Liver (tissue), 9 donors: ENCODE results near the gene DHRSX. TPM values are rescaled to one million over a fixed set of nuclear protein-coding genes. Genes with fewer than 3 reads are reported as not detected.

Experiments
- DNase-seq: peaks from one replicate; pipeline ENCODE4 v3.0.0-alpha.2; 2017; ENCODE audit warnings: low spot score
- H3K27ac ChIP-seq, 2 donors: one replicate each; pipeline ENCODE4 v1.7.0; 2013; ENCODE audit warnings: inconsistent platforms in 2 of 2, low read length in 2 of 2, control low read depth in 1 of 2, low read depth in 1 of 2, mild to moderate bottlenecking in 1 of 2
- H3K27me3 ChIP-seq, 4 donors: one replicate each; pipeline versions ENCODE4 v1.6.1 to v1.7.0; 2013; ENCODE audit warnings: low read length in 3 of 4, inconsistent platforms in 1 of 4, mild to moderate bottlenecking in 1 of 4, moderate library complexity in 1 of 4; ENCODE audit not compliant: control insufficient read depth in 4 of 4, insufficient read depth in 4 of 4
- H3K36me3 ChIP-seq, 4 donors: one replicate each; pipeline versions ENCODE4 v1.6.1 to v1.7.0; 2013; ENCODE audit warnings: low read length in 3 of 4, mild to moderate bottlenecking in 3 of 4, low read depth in 1 of 4, moderate library complexity in 1 of 4; ENCODE audit not compliant: control insufficient read depth in 4 of 4, insufficient read depth in 3 of 4
- H3K4me1 ChIP-seq, 4 donors: one replicate each; pipeline versions ENCODE4 v1.6.1 to v1.7.0; 2013; ENCODE audit warnings: low read length in 3 of 4, mild to moderate bottlenecking in 3 of 4, moderate library complexity in 1 of 4; ENCODE audit not compliant: control insufficient read depth in 4 of 4, insufficient read depth in 4 of 4
- H3K4me3 ChIP-seq, 3 donors: one replicate each; pipeline versions ENCODE4 v1.6.1 to v1.7.0; 2013; ENCODE audit warnings: low read length in 3 of 3, control low read depth in 1 of 3, low read depth in 1 of 3, mild to moderate bottlenecking in 1 of 3
- H3K9ac ChIP-seq, 2 donors: one replicate each; pipeline ENCODE4 v1.7.0; 2013; ENCODE audit warnings: low read length in 2 of 2, mild to moderate bottlenecking in 2 of 2, moderate library complexity in 2 of 2, control low read depth in 1 of 2, low read depth in 1 of 2
- H3K9me3 ChIP-seq, 4 donors: one replicate each; pipeline versions ENCODE4 v1.6.1 to v1.7.0; 2013; ENCODE audit warnings: low read length in 3 of 4; ENCODE audit not compliant: control insufficient read depth in 4 of 4
- EGR1 ChIP-seq, 2 donors: IDR thresholded peaks; 2 replicates each; pipeline ENCODE4 v1.6.1; 2016 to 2018; ENCODE audit warnings: antibody characterized with exemption in 2 of 2, low read depth in 2 of 2
- GABPA ChIP-seq, 2 donors: IDR thresholded peaks in 1 of 2; conservative IDR thresholded peaks in 1 of 2; 2 replicates each; pipeline ENCODE4 v1.6.1; 2016; ENCODE audit warnings: antibody characterized with exemption in 2 of 2, mild to moderate bottlenecking in 1 of 2, moderate library complexity in 1 of 2
- HNF4A ChIP-seq, 2 donors: conservative IDR thresholded peaks; 2 replicates each; pipeline ENCODE4 v1.6.1; 2016; ENCODE audit warnings: antibody characterized with exemption in 2 of 2, mild to moderate bottlenecking in 2 of 2
- HNF4G ChIP-seq: IDR thresholded peaks from 2 replicates; pipeline ENCODE4 v1.6.1; 2016; ENCODE audit warnings: antibody characterized with exemption
- JUND ChIP-seq, 2 donors: IDR thresholded peaks; 2 replicates each; pipeline ENCODE4 v1.6.1; 2016; ENCODE audit warnings: antibody characterized with exemption in 2 of 2
- MAX ChIP-seq: IDR thresholded peaks from 2 replicates; pipeline ENCODE4 v1.6.1; 2016; ENCODE audit warnings: antibody characterized with exemption
- NR2F2 ChIP-seq: IDR thresholded peaks from 2 replicates; pipeline ENCODE4 v1.6.1; 2016; ENCODE audit warnings: antibody characterized with exemption
- RAD21 ChIP-seq, 2 donors: IDR thresholded peaks; 2 replicates each; pipeline ENCODE4 v1.6.1; 2016; ENCODE audit warnings: antibody characterized with exemption in 2 of 2, mild to moderate bottlenecking in 2 of 2
- REST ChIP-seq: IDR thresholded peaks from 2 replicates; pipeline ENCODE4 v1.6.1; 2016; ENCODE audit warnings: antibody characterized with exemption, mild to moderate bottlenecking
- RXRA ChIP-seq, 2 donors: IDR thresholded peaks; 2 replicates each; pipeline ENCODE4 v1.6.1; 2017 to 2018; ENCODE audit warnings: antibody characterized with exemption in 2 of 2, mild to moderate bottlenecking in 1 of 2
- SP1 ChIP-seq: IDR thresholded peaks from 2 replicates; pipeline ENCODE4 v1.6.1; 2018; ENCODE audit warnings: antibody characterized with exemption, mild to moderate bottlenecking
- TAF1 ChIP-seq: conservative IDR thresholded peaks from 2 replicates; pipeline ENCODE4 v1.6.1; 2016; ENCODE audit warnings: antibody characterized with exemption, mild to moderate bottlenecking
- WGBS: extraction: QIAGEN DNeasy Blood & Tissue Kit; methylation state at CpG from one replicate; pipeline ENCODE4 v1.1.7; 2013; 5-methylcytosine and 5-hydroxymethylcytosine counted together
- polyA plus RNA-seq, 2 donors: library from polyadenylated mRNA; stranded (reverse) in 1 of 2; unstranded in 1 of 2; fragments of 200-250 nt in 1 of 2; fragments of >200 nt in 1 of 2; fragmentation: Nextera tagmentation in 1 of 2; extraction: Ambion mirVana in 1 of 2; gene quantifications; one replicate each; pipeline versions ENCODE4 v1.2.1 to v1.2.3, GENCODE V29; 2013 to 2015
- total RNA-seq, 2 donors: library from RNA; depleted of rRNA; stranded (reverse); fragments of >200 nt; gene quantifications; one replicate each; pipeline ENCODE4 v1.2.3, GENCODE V29; 2014
- TF ChIP-seq, protein P1 (sequence below): IDR thresholded peaks from 2 replicates; pipeline ENCODE4 v1.6.1; 2016; ENCODE audit warnings: antibody characterized with exemption
- TF ChIP-seq, protein P2 (sequence below): IDR thresholded peaks from 2 replicates; pipeline ENCODE4 v1.6.1; 2016; ENCODE audit warnings: antibody characterized with exemption
- donor health status: healthy.
- donor health status: healthy.
- donor health status: healthy.
- donor health status: healthy.
- donor health status: healthy.

Gene DHRSX
- total and polyA plus RNA-seq, 4 donors = 17.2 to 35.2 (median 23.3) TPM

DNA sequence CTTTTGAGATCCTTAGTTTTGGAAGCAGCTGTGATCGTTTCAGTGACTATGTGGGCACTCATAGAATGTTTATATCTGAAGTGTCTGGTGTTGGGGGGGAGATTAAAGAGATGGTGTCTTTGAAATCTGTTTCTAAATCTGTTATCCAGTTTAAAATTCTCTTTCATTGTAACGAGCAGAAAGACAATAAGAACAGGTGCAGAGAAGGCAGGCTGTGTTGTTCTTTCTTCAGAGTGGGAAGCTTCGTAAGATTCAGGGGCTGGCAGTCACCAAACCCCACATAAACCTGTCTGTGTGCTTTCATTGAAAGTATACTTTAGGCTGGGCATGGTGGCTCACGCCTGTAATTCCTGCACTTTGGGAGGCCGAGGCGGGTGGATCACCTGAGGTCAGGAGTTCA lies 16.3 kb upstream of the DHRSX start:
- Histone ChIP-seq H3K9me3 (no peaks in the 10 kb centered on the region), H3K4me1 (no peaks in the 10 kb centered on the region), H3K4me3 (no peak overlapping the region), H3K27ac (no peak overlapping the region), H3K9ac (no peak overlapping the region), H3K36me3 (no peaks in the 10 kb centered on the region), H3K27me3 (no peaks in the 10 kb centered on the region)
- 77% methylated on average over 6 of the region's 6 CpGs for WGBS
- TF ChIP-seq TAF1 = no peak
- no peak for TF ChIP-seq SP1
- TF ChIP-seq HNF4A (conservative IDR thresholded peaks at IDR 0.05) = no peak
- TF ChIP-seq HNF4G = no peak
- TF ChIP-seq REST = no peak
- TF ChIP-seq, protein P1, sequence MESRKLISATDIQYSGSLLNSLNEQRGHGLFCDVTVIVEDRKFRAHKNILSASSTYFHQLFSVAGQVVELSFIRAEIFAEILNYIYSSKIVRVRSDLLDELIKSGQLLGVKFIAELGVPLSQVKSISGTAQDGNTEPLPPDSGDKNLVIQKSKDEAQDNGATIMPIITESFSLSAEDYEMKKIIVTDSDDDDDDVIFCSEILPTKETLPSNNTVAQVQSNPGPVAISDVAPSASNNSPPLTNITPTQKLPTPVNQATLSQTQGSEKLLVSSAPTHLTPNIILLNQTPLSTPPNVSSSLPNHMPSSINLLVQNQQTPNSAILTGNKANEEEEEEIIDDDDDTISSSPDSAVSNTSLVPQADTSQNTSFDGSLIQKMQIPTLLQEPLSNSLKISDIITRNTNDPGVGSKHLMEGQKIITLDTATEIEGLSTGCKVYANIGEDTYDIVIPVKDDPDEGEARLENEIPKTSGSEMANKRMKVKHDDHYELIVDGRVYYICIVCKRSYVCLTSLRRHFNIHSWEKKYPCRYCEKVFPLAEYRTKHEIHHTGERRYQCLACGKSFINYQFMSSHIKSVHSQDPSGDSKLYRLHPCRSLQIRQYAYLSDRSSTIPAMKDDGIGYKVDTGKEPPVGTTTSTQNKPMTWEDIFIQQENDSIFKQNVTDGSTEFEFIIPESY = no peak
- no peak for TF ChIP-seq RAD21 (IDR thresholded peaks at IDR 0.05)
- TF ChIP-seq GABPA (IDR thresholded peaks at IDR 0.05 in 1 of 2, conservative IDR thresholded peaks at IDR 0.05 in 1 of 2) = no peak
- no peak for TF ChIP-seq EGR1 (IDR thresholded peaks at IDR 0.05; ENCODE audit: low read depth in 2 of 2)
- no peak for DNase-seq

- 94% methylated on average over 5 of the region's 5 CpGs for WGBS
- no peak for DNase-seq
- no peaks in the 10 kb centered on the region for H3K36me3 ChIP-seq
- H3K27me3 ChIP-seq = no peaks in the 10 kb centered on the region
- no peak overlapping the region for H3K9ac ChIP-seq
- no peak overlapping the region for H3K27ac ChIP-seq
- no peak overlapping the region for H3K4me3 ChIP-seq
- TF ChIP-seq RAD21 (IDR thresholded peaks at IDR 0.05) (no peak), HNF4A (conservative IDR thresholded peaks at IDR 0.05) (no peak), HNF4G (no peak), MAX (no peak), TAF1 (no peak), JUND (IDR thresholded peaks at IDR 0.05) (no peak), REST (no peak), NR2F2 (no peak), RXRA (IDR thresholded peaks at IDR 0.05) (no peak), SP1 (no peak)
- TF ChIP-seq, protein P2, sequence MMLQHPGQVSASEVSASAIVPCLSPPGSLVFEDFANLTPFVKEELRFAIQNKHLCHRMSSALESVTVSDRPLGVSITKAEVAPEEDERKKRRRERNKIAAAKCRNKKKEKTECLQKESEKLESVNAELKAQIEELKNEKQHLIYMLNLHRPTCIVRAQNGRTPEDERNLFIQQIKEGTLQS = no peak
- no peaks in the 10 kb centered on the region for H3K9me3 ChIP-seq
- no peaks in the 10 kb centered on the region for H3K4me1 ChIP-seq
Observed at GRCh38 chrX:2516623-2517022, 15.8 kb upstream of the DHRSX start.
